Stimulated activated CD4-positive, alpha-beta T cell treated with anti-CD3 and anti-CD28 coated beads, Interleukin-12 subunit alpha, Interleukin-12 subunit beta, amount 100 ng/mL, for 4 hours (primary cell): ENCODE data around the gene ENHO.
"Not testable (repeated sequence)": the region's sequence is repeated elsewhere in the genome, so short reads cannot be mapped to it uniquely, and the experiment has no call there.

Experiments used
- DNase-seq: peaks from one replicate; pipeline ENCODE4 v3.0.0-alpha.2; 2020

The ENHO gene

GRCh38 chr9:34505370-34506120, 17.2 kb downstream of the ENHO start:
- DNase-seq: no peak

DNA sequence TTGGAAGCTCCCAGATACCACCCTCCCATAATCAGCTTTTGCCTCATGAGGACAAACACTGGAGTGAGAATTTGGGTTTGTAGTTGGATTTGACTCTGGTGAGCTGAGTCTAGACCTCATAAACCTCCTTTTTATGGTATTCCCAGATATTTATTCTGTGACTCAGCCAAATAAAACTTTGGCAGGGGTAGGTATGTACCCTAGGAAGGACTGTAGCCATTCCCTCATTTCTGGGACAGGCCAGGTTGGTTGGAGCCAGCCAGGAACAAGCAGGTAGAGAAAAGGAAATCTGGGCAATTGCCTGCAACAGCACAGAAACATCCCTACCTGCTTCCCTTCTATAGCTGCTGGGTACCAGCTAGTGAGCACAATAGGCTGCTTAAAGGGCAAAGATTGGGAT, 19.4 kb downstream of the ENHO start:
- no peak for DNase-seq

- no peak for DNase-seq
Measured at GRCh38 chr9:34502891-34503290, 19.9 kb downstream of the ENHO start.

DNA sequence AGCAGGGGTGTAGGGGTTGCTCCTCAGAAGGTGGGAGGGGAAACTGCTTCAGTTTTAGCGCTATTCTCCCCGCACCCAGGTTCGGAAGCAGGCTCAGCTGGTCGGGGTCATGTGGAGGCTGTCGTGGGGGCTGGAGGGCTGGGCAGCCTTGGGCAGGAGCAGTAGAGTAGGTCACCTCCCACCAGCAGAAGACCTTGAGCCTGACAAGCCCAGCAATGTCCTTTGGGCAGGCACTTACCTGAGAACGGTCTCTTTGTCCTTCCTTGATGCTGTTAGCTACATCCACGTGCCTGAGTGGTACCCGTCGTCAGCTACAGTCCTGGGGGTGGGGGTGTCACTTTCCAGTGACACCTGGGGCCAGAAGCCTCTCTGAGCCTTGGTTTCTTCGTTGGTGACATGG, 20.3 kb downstream of the ENHO start:
- DNase-seq: no peak

DNA sequence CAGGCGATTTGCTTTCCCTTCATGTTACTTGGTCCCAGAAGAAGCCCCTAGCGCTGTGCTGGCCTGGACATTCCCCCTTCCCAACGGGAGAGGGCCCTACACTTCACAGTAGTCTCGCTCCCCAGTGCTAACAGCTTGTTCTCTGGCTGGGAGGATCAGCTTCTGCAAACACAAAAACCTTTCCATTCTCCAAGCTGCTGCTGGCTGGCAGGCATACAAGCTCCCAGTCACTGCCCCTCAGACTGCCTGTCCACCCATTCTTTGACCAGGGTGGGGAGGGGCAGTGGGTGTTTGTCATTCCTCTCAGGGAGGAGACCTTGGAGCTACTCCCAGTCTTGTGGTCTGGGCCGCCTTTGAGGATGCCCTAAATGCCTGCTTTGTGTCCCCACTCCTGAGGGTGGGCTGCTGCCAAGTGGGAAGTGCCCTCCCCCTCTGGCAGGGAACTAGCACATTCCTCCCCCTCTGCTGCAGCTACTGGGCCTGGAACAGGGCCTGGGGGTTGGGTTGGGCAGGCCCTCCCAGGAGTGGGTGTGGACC, 20.8 kb downstream of the ENHO start:
- DNase-seq: no peak

DNA sequence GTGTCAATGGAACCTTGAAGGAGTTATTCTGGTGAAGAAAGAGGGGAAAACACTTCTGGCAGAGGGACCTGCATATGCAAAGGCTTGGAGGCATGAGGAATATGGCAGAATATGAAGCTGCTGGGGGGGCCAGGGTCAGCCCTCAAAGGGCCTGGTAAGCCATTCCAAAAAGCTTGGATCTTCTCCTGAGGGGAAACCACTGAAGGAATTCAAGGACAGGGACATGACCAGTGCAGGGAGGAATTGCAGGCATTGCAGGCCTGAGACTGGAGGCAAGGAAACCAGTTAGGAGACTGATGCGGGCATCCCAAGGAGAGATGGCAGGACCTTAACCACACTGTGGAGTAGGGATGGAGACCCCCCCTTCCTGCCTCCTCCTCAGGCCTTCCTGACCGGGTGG, 21.4 kb downstream of the ENHO start:
- DNase-seq: no peak

DNA sequence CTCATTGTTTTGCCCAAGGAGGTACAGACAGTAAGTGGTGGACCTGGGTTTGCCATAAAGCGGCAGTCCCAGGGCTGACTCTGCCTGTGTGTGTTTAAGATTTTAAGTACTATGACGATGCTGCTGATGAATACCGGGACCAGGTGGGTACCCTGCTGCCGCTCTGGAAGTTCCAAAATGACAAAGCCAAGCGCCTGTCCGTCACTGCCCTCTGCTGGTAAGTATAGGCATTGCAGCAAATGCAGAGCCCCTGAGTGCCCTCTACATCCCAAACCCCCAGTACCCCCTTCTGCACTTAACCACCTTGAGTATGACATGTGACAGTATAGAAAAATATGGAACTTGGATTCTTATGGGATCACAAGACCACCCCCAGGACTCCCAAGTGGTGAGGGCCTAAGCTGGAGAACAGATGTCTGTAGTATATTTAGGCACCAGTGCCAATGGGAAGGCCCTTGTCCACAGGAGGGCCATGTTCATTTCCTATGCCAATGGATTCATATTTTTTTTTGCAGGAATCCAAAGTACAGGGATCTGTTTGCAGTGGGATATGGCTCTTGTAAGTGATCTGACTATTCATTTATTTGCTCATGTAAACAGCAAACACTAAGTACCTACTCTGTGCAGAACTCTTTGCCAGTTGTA, 22.0 kb downstream of the ENHO start:
- peak; percentile 73 for DNase-seq

DNA sequence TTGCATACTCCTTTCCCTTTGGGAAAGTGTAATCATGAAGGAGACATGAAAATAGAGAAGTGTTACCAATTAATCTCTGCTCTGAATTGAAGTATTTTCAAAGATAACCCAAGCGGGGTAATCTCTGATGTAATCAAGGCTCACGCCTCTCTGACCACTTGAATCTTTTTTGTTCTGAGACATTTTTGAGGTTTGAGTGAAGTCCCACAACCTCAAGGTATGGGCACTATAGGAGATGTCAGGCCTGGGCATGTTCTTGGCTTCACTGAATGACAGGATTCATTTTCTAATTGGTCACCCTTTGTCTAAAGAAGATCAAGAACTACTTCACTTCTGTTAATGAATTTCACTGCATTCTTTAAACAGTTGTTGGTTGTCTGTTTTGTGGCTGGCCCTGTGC, 23.7 kb downstream of the ENHO start:
- no peak for DNase-seq

- DNase-seq: no peak
Measured at GRCh38 chr9:34498553-34498952, 24.2 kb downstream of the ENHO start.

- no peak for DNase-seq
Measured at GRCh38 chr9:34496149-34496712, 26.6 kb downstream of the ENHO start.

- DNase-seq: peak; percentile 10
Measured at GRCh38 chr9:34493972-34494535, 28.7 kb downstream of the ENHO start.

DNA sequence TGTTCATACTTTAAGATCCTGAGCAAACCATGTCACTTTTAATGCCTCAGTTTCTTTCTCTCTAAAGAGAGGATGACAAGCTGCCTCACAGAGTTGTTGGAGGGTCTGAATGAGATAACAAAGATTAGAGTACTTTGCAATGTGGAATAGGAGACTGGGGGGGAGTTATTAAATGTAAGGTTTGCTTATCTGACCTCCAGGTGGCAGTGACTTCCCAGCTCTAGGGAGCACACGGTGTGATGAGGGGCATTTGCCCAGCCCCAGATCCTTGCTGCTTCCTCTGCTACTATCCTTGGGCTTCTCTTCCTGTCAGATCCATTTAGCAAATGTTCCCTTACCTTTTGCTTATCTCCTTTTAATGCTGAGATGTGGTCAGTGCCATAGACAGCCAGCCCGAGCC, 30.7 kb downstream of the ENHO start:
- no peak for DNase-seq

- no peak for DNase-seq
Measured at GRCh38 chr9:34491596-34491995, 31.2 kb downstream of the ENHO start.

DNA sequence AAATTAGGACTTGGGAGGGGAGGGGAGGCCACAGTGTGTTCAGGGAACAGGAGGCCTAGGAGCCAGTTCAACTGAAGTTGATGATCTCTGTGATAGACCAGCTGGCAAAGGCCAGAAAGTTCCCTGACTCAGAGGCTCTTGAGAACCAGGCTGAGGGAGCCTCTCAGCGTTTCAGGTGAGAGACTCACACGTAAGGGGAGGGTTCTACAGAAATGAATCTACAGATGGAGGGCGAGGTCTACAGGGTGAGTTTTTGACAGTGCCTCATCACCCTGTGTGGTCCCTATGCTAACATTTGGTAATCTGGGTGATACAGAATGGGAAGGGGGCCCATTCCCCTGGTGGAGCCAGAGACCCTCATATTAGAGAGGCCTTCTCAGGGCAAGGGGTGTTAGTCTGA, 32.0 kb downstream of the ENHO start:
- no peak for DNase-seq

DNA sequence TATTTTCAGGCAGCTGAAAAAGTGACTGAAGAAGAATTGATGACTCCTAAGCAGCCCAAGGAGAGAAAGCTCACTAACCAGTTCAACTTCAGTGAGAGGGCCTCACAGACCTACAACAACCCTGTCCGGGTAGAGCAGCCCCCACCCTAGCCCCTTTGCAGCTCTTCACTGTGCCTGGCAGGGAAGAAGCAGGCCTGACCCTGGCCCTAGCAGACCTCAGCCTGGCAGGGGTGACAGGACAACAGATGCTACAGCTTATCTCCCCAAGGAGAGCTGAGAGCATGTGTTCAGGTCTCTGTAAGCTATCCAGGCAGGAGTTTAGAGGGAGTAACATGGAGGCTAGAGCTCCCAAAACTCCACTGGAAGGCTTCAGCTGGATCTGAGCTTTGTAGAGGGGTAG, 32.4 kb downstream of the ENHO start:
- DNase-seq: no peak

GRCh38 chr9:34486572-34486971, 36.2 kb downstream of the ENHO start:
- no peak for DNase-seq

DNA sequence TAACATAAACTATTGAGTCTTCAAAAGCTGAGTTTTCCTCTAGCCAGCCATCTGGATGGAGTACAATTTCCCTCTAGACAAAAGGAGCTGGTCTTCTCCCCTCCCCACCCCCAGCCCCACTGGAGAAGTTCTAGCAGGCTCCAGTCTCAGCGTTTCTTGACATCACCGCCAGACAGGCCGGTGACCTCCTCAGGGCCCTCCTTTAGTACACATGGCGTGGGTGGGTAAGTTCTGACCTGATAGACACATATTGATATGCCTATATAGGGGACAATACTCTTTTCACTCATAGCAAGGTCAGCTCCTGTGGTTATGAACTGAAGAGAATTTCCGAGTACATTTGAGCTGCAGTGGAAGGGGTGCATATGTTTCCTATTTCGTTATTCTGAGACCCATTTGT, 37.0 kb downstream of the ENHO start:
- DNase-seq: no peak

DNA sequence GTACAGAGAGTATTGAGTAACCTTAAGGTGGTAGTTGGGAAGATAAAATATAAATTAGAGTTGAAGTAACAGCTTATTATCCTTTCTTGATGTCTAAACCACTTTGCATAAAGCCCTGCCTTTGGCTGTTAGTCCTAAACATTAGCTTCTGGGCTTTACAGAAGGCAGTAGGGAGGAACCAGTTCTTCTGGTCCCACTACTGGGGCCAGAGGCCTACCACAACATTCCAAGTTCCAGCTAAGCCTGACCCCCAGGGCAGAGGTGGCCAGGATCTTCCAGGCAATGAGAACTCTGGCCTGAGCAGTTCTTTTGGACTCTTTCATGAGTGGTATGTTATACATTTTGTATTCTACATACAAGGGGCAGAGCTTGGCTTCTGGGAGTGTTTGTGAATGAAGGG, 38.1 kb downstream of the ENHO start:
- DNase-seq: no peak

DNA sequence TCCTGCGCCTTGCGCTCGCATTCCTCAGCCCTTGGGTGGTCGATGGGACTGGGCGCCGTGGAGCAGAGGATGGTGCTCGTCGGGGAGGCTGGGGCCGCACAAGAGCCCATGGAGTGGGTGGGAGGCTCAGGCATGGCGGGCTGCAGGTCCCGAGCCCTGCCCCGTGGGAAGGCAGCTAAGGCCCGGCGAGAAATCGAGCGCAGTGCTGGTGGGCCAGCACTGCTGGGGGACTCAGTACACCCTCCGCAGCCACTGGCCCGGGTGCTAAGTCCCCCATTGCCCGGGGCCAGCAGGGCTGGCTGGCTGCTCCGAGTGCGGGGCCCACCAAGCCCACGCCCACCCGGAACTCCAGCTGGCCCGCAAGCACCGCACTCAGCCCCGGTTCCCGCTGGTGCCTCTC, 40.0 kb downstream of the ENHO start:
- DNase-seq: not testable (repeated sequence)

DNA sequence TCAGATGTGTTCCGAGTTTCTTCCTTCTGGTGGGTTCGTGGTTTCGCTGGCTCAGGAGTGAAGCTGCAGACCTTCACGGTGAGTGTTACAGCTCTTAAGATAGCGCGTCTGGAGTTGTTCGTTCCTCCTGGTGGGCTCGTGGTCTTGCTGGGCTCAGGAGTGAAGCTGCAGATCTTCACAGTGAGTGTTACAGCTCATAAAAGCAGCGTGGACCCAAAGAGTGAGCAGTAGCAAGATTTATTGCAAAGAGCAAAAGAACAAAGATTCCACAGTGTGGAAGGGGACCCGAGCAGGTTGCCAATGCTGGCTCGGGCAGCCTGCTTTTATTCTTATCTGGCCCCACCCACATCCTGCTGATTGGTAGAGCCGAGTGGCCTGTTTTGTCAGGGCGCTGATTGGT, 41.2 kb downstream of the ENHO start:
- DNase-seq: not testable (repeated sequence)

- no peak for DNase-seq
Measured at GRCh38 chr9:34479431-34479866, 43.3 kb downstream of the ENHO start.

GRCh38 chr9:34477541-34477940, 45.2 kb downstream of the ENHO start:
- DNase-seq: no peak

DNA sequence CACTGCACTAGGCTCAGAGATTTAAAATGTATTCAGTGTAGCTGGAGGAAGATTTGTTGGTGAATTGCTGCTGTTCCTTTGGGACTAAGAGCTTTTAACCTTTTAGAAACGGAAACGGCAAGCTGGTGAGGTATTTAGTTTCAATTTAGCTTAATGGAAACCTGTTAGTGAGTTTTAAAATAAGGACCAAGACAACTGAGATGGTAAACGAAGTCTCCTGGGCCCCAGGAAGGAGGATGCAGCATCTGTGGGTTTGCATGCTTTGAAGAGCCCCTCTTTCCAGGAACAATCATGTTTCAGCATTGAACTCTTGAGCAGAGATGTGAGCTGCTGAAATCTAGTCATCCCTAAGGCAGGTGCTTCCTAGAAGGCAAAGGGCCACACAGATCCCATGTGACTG, 47.7 kb downstream of the ENHO start:
- DNase-seq: no peak
